NCI-H748 treated with DMSO at 0.1 percent for 48 hours (cell line): ENCODE data around the gene TTC34.
"Not testable (repeated sequence)": the region's sequence is repeated elsewhere in the genome, so short reads cannot be mapped to it uniquely, and the experiment has no call there.

Source experiments
- DNase-seq: peaks from one replicate; lab custom pipeline; 2025; lab: John Stamatoyannopoulos, UW

The TTC34 gene

GRCh38 chr1:2659806-2660205, 141.7 kb downstream of the TTC34 start:
- DNase-seq, result not testable (repeated sequence)

- DNase-seq, result not testable (repeated sequence)
Measured at GRCh38 chr1:2657909-2658308, 143.6 kb downstream of the TTC34 start.

- not testable (repeated sequence) for DNase-seq
Measured at GRCh38 chr1:2657124-2657523, 144.4 kb downstream of the TTC34 start.

GRCh38 chr1:2655598-2656434, 145.7 kb downstream of the TTC34 start:
- DNase-seq, result not testable (repeated sequence)

GRCh38 chr1:2654443-2654948, 147.0 kb downstream of the TTC34 start:
- DNase-seq, result not testable (repeated sequence)

GRCh38 chr1:2653741-2654442, 147.6 kb downstream of the TTC34 start:
- DNase-seq, result not testable (repeated sequence)

- not testable (repeated sequence) for DNase-seq
Measured at GRCh38 chr1:2652926-2653571, 148.4 kb downstream of the TTC34 start.

- DNase-seq, result not testable (repeated sequence)
Measured at GRCh38 chr1:2652152-2652925, 149.2 kb downstream of the TTC34 start.

- DNase-seq, result no peak
Measured at GRCh38 chr1:2650967-2651645, 150.4 kb downstream of the TTC34 start.

- DNase-seq, result no peak
Measured at GRCh38 chr1:2646837-2647236, 154.7 kb downstream of the TTC34 start.

- no peak for DNase-seq
Measured at GRCh38 chr1:2645776-2646175, 155.7 kb downstream of the TTC34 start.

- no peak for DNase-seq
Measured at GRCh38 chr1:2645143-2645542, 156.3 kb downstream of the TTC34 start.

- no peak for DNase-seq
Measured at GRCh38 chr1:2644591-2645101, 156.8 kb downstream of the TTC34 start.

- no peak for DNase-seq
Measured at GRCh38 chr1:2644171-2644570, 157.3 kb downstream of the TTC34 start.

GRCh38 chr1:2643414-2644077, 157.9 kb downstream of the TTC34 start:
- DNase-seq, result no peak

GRCh38 chr1:2642560-2643413, 158.7 kb downstream of the TTC34 start:
- peak; percentile 64 for DNase-seq

- no peak for DNase-seq
Measured at GRCh38 chr1:2642131-2642559, 159.3 kb downstream of the TTC34 start.

GRCh38 chr1:2641381-2642130, 159.9 kb downstream of the TTC34 start:
- DNase-seq, result no peak

GRCh38 chr1:2640626-2641025, 160.9 kb downstream of the TTC34 start:
- DNase-seq, result no peak
